HG02970 (cell line): ENCODE results near the gene RRP1B.
"Not testable (repeated sequence)": the region's sequence is repeated elsewhere in the genome, so short reads cannot be mapped to it uniquely, and the experiment has no call there.

ENCODE experiments used
- ATAC-seq: cut with Tn5 transposase; IDR thresholded peaks from one replicate; pipeline ENCODE4 v1.9.1; 2021; ENCODE audit warnings: mild to moderate bottlenecking, moderate library complexity, moderate number of reproducible peaks; ENCODE audit not compliant: unreplicated experiment, low FRiP score

The RRP1B gene

DNA sequence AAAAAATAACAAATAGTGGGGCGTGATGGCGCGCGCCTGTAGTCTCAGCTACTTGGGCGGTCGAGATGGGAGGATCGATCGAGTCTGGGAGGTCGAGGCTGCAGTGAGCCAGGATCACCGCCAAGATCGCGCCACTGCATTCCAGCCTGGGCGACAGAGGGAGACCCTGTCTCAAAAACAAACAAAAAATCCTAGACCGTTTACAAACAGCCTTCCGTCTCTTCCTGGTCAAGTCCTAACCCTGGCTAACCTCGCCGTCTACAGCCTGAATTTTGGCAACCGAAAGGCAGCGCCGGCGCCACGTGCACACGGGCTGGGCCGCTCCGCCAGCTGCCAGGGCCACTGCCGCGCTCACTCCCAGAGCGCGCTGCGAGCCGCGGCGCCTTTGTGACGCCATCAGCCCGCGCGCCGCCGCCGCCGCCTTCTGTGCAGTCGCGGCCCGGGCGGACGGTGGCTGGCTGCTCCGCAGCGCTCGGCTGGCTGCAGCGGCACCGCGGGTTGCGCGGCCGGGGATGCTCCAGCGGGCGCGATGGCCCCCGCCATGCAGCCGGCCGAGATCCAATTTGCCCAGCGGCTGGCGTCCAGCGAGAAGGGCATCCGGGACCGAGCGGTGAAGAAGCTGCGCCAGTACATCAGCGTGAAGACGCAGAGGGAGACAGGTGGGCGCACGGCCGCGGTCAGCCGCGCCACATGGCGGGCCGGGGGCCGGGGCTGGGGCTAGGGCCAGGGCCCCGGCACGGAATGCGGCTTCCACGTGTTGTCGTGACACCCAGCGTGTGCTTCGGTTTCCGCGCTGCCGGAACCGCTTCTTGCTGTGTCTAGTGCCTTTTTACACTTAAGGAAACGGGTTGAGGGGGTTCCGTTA is at the start of gene RRP1B, which contains the start of gene HSF2BP:
TSS of gene RRP1B (plus strand) at position 425 of the 865 bp plus-strand sequence. CDS start at position 530, 105 bp downstream.
TSS of gene HSF2BP (minus strand) at position 353 of the 865 bp plus-strand sequence. CDS start 1,392 bp downstream, outside the sequence.
- peak; percentile 83 for ATAC-seq

- no peak for ATAC-seq
Observed at GRCh38 chr21:43611598-43612369, 47.6 kb upstream of the RRP1B start.

GRCh38 chr21:43613755-43614638 is 45.4 kb upstream of the RRP1B start:
- no peak for ATAC-seq

- ATAC-seq = no peak
Observed at GRCh38 chr21:43614839-43615238, 44.5 kb upstream of the RRP1B start.

GRCh38 chr21:43616861-43617260 is 42.5 kb upstream of the RRP1B start:
- ATAC-seq = not testable (repeated sequence)

DNA sequence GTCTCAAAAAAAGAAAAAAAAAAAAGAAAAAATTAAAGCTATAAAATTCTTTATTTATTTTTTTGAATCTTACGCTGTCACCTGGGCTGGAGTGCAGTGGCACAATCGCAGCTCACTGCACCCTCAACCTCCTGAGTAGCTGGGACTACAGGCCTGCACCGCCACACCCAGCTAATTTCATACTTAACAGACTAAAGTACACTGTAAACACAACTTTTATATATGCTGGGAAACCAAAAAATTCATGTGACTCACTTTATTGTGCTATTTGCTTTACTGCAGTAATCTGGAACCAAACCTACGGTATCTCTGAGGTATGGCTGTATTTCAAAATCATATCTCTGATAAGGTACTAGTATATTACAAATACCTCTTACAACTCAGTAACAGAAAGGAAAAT is 40.4 kb upstream of the RRP1B start:
- no peak for ATAC-seq

DNA sequence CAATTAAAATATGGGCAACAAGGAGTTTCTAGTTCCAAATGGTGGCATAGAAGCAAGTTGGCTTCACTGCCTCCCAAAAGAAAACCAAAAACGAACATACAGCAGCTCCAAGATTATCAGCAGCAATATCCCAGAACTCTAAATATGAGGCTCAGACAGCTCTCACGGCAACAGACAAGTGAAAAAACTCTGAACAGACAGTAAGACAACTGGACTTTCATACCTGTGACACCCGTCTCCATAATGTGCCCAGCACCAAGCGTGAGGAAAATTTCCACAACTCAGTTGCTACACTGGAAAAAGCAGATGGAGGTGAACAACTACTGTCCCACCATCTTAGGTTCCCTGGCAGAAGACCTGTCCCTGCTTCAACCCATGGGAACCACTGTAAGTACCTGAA is 40.0 kb upstream of the RRP1B start:
- ATAC-seq = no peak

GRCh38 chr21:43619856-43620255 is 39.5 kb upstream of the RRP1B start:
- no peak for ATAC-seq

GRCh38 chr21:43622796-43623195 is 36.6 kb upstream of the RRP1B start:
- ATAC-seq = no peak

DNA sequence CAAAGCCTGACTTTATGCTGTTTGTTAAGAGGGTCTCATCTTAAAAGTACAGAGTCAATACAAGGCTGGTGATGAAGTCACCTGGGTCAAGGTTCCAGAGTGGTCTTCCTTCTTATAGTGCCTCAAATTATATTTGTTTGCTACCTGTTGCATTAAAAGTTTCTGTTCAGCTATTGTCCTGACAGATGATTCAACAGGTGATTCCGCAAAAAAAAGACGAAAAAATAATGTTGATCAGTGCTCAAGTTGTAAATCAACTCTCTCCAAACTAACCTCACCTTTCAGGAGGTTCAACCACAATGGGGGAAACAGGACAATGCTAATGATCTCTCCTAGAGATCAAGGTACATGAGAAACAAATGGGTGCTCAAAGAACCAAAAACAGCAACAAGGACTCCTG is 35.8 kb upstream of the RRP1B start:
- no peak for ATAC-seq

DNA sequence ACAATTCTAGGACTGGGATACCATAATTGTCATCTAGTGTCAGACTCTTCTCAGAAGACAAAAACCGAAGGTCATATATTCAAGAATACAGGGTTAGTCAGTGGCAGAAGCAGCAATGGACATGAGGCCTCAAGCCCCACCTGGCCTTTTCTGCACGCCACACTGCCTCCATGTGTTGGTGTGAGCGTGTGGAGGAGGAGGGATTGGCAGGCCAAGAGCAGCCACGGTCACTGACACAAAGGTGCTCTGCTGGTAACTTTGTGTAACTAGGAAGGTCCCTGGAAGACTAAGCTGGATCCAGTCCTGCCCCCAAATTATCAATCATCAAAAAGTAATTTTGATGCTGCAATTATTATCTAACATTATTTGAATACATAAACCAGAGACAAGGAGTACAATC is 35.0 kb upstream of the RRP1B start:
- ATAC-seq = no peak

GRCh38 chr21:43626390-43626789 is 33.0 kb upstream of the RRP1B start:
- no peak for ATAC-seq

GRCh38 chr21:43627527-43627926 is 31.8 kb upstream of the RRP1B start:
- no peak for ATAC-seq

DNA sequence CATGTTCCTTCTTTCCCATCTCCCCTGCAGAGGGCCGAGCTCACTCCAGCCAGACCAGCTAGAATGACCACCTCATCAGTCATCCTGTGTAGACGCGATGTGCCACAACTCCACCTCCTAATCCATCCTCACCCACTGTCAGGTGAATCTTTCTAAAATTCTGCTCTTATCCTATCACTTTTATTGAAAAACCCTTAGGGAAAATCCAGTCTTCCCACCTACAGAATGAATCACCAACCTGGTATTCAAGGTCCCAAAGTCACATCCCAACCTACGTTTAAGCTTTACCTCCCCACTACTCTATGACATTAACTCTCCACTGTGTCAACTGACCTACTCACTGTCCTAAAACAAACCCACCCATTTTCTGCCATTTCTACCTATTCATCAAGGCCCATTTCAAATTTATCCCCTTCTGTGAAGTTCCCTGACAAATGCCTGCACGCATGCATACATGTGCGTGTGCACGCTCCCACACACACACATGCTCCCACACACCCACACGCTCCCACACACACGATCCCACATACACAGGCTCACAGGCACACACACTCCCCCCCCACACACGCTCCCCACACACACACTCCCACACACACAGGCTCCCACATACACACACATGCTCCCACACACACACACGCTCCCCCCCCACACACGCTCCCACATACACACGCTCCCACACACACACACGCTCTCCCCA is 27.8 kb upstream of the RRP1B start:
- no peak for ATAC-seq

DNA sequence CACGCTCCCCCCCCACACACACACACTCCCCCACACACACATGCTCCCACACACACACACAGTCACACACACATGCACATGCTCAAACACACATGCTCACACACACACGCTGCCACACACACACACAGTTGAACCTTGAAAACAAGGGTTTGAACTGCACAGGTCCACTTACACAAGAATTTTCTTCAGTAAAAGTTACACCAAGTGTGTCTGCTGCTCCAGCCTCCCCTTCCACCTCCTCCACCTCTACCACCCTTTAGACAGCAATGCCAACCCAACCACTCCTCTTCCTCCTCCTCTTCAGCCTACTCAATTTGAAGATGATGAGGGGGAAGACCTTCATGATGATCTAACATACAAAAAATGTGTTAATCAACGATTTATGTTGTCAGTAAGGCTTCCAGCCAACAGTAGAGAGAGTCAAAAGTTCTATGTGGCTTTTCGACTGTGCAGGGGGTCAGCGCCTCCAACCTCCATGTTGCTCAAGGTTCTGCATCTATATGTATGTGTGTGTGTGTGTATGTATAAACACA is 26.9 kb upstream of the RRP1B start:
- ATAC-seq = no peak

DNA sequence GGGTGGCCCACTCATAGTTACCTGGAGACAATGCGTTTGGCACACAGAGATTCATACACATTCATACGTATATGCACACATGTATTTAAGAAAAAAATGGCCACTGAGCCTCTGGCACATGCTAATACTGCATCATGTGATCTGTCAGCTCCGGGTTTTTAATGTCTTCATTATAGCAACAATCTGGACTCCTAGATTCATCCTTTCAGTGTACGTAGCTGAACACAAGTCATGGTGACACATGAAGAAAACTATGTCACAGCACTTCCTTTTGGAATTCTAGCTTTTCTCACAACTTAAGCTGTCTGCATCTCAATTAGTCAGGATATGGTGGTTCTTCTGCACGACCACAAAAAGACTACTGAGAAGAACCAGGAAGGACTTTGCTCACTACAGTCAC is 24.7 kb upstream of the RRP1B start:
- ATAC-seq = no peak

- no peak for ATAC-seq
Observed at GRCh38 chr21:43635436-43635835, 23.9 kb upstream of the RRP1B start.

DNA sequence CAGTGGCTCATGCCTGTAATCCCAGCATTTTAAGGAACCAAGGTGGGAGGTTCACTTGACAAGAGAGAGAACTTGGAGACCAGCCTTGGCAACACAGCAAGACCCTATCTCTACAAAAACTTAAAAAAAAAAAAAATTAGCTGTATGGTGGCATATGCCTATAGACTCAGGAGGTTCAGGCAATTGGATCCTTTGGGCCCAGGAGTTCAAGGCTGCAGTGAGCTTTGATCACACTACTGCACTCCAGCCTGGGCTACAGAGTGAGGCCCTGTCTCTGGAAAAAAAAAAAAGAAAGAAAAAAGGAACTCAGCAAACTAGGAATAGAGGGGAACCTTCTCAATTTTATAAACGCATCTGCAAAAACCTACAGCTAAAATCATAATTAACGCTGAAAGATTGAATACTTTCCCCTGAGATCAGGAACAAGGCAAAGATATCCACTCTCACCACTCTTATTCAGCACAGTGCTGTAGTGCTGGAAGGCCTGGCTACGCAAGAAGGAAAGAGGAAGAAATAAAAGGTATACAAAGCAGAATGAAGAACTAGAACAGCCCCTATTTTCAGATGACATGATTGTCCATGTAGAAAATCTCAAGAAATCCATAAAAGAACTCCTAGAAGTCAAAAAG is 21.7 kb upstream of the RRP1B start:
- ATAC-seq = no peak
